Fibroblast of the conjunctiva (primary cell): Measurements from ENCODE around the gene TMEM167A.

ENCODE experiments used
- DNase-seq: peaks from one replicate; pipeline ENCODE4 v3.0.0-alpha.2; 2010; ENCODE audit warnings: low read depth

Gene TMEM167A

DNA sequence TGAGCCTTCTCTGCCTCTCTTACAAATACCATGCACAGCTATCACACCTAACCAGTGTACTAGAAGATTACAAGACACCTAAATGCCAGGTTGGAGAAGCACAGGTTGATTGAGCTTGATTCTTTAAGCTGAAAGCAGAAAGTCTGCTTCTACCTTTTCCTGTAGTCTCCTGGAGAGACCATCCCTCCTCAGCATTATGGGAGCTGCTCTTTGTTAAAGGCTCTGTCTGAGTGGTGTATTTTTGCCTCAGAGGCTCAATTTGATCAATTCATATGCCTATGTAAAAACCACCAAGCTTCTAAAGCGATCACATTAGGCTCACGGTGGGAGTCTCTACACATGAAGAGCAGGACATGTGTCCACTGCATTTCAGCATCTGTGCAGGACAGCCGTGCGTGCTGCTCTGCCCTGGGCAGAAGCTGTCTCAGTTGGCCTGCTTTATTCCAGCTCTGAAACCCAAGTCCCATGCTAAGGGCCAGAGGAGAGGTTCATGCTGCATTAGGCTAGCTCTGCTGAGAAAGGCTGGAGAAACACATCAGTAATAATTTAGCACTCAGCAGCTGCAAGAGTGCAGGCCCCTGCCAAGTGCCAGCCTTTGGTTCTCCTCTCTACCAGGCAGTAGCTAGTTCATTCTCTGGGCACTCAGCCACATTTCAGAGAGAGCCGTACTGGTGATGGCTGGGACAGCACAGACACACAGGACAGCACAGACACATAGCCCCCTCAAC, 41.7 kb downstream of the TMEM167A start:
- no peak for DNase-seq

DNA sequence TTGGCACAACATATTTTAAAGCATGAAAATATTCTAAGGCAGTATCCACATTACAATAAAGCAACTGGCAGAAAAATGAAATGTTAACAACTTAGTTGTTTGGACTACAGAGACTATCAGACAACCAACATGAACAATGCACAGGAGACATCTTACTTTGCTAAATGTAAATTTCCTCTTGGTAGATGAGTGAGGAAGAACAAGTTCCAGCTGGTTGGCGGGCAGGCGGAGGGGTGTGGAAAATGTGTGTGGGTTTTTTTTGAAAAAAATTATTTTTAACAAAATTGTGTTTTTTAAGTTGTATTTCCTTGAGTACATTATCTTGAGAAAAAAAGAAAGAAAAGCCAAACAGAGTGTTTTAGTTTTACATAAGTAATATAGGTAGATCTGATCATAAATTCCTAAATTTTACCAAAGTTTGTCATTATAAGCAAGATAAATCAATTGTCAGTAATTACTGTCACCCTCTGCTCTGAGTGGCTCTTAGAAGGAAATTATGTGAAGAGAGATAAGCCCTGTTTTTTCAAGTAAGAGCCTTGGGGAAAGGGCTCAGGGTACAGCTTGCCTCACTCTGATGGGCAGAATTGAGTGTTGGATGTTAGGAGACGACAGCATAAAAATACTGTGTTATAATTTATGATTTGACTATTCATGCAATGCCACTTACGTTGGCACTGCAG, 42.5 kb downstream of the TMEM167A start:
- DNase-seq = no peak

DNA sequence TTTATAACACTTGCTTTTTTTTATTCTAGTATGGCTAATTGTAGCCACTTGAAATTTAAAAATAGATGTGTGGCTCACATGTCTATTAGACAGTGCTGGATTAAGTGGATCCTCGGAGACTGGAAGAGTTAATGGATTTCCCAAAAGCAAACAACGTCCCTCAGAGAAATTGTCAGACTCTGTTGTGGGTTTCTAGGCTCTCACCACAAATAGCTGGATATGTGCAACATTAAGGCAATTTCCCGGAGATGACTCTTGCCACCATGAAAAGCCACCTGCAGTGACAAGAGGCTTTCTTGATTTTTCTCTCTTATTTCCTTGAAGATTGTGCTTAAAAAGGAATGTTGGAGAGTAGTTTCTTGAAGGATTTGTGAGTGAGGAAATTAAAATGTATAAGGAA, 43.2 kb downstream of the TMEM167A start:
- DNase-seq = no peak

DNA sequence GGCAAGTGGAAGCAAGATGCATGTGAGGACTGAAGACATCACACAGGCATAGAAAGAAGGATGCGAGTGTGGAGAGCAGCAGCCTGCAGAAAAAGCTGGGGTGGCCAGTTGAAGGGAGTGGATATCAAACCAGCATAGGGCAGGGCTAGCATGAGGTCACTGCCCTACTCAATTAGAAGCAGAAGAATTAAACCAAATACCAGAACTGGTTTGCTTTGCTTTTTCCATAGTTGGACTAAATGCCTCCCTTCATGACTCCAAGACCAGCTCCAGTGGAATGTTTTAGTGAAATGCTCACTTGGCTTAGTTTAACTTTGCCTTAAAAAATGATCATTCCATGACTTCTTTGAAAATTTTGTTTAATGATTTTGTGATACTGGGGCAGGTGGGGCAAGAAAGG, 45.8 kb downstream of the TMEM167A start:
- DNase-seq = no peak

DNA sequence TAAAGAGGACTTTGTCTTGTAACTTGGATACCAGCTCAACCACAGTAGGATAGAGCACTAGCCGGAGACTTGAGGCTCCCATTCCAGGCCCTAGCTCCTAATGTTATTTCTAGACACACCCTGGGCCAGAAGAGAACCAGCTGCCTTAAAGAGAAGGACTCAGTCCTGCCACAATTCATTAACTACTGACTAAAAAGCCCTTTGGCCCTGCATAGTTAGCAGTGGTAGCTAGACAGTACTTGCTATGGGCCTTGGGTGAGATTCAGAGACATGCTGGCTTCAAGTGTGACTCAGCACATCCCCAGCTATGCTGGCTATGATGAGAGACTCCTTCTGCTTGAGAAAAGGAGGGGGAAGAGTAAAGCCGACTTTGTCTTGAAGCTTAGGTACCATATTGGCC, 47.3 kb downstream of the TMEM167A start:
- DNase-seq = no peak

DNA sequence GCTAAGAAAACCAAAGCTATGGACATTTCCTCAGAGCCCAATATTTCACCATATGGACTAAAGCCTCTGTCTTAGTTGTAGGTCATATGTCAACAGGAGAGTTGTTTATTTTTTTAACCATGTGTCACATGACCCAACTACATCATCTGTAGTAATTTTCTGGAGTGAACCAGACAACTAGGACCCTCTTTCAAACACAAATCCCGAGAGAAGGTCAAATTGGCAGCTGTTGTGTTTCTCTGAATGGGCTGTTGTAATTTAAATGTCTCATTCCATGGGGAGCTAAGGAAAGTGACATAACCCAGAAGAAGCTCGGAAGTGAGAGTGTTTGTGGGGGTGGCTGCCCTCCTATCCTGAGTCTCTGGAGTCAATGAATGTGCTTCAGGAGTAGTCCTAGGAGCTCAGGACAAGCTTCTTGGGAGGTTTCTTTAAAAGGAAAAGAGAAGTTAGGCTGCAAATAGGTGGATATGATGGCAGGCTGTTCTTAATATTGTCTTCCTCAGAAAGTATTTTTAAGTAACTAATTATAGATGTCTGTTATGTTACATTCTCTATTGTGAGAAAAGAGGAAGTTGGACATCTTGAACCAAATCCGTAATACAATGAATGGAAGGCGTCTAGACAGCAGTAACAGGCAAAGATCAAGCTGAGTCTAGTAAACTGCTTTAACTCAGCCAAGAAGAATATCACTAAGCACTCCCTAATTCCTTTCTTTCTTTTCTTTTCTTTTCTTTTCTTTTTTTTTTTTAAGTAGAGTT, 50.1 kb downstream of the TMEM167A start:
- DNase-seq = no peak

DNA sequence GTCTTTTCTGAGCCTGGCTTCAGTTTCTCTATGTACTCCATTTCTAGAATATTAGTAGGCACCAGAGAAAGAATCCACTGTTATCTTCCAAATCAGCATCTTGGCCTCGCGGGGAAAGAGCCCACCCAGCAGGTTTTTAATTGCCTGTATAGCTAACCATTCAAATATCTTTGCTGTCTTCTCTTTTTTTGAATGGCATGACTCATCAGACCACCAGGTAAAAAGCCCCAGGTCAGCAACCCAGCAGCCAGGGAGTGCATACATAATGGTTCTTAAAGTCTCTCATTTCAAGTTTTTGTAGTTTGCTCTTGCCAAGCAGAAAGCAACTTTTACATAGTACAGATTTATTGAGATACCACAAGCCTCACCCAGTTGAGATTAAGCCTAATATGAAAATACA, 50.7 kb downstream of the TMEM167A start:
- DNase-seq = no peak

DNA sequence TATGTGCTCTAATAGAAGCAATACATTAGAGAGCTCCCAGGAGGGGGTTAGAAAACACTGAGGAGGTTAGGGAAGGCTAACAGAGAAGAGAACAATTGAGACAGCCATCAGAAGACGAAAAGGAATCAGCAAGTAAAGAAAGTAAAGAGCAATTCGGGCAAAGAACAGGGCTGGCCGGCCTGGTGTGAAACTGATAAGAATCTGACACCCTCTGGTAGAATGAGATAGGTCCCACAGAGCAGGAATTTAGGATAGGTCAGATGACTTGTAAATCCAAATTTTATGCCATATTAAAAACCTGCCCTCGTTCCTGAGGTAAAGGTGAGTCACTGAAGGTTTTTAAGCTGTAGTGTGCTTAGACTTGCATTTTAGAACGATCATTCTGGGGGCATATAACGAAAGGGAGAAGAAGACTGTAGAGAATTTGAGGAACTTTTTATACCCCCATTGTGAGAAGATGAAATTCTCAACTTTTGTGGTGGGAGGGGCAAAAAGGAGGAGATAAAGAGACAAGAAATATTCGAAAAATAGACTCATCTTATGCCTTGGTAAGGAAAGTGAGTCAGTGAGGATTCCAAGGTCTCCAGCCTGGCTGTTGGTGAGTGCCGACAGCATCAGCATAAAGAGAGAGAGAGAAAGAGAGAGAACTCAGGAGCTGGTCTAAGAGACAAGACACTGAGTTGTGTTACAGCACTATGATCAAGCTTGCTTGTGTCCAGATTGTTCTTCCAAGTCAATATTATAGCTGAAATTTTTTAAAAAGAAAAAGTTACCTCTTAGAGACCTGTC, 51.3 kb downstream of the TMEM167A start:
- no peak for DNase-seq

DNA sequence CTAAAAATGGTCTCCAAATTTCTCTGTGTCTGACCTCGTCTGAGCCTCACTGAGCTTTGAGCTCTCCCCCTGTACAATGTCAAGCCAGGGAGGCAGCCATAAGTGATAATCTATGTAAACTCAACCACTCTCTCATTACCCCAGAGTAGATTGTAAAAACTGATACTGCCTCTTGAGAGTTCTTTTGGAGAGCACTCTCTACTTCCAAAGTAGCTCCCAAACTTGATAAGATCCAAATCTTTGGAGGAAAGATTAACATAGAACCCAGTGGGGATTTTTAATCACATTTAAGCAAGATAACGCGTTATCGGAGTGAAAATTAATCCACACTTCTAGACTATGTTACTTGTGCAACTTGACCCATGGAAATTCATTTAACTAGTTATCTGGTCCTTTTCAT, 54.9 kb downstream of the TMEM167A start:
- no peak for DNase-seq

DNA sequence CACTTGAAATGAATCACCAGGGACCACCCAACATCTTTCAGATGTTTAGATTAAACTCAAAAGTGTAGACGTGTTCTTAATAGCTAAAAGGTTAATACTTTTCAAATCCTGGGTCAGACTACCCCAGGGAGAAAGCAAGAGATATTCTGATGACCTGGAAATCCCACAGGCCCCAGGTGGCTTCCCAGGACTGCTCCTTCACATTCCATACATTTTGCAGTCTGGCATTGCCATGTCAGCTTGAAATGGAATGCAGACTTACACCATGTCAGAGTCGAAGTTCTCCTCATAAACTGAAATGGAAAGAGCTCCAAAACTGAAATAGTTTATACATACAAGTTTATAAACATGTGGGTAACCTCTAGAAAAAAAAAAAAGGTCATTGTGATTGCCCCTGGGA, 61.5 kb downstream of the TMEM167A start:
- no peak for DNase-seq

DNA sequence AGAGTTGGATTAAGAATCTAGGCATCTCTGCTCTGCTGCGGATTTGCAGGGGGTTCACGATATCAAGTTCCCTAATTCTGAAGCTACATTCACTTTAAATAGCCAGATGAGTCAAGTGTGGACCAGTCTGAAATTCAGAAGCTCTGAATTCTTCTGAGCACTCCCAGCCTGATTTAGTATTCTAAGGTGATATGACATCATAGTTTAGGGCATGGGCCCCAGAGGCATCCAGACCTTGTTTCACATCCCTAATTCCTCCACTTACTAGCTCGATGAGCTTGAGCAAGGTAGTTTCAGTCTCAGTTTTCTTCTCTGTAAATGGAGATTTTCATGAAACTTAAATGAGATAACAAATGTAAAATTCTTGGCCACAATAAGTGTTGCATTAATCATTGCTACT, 65.2 kb downstream of the TMEM167A start:
- DNase-seq = no peak

DNA sequence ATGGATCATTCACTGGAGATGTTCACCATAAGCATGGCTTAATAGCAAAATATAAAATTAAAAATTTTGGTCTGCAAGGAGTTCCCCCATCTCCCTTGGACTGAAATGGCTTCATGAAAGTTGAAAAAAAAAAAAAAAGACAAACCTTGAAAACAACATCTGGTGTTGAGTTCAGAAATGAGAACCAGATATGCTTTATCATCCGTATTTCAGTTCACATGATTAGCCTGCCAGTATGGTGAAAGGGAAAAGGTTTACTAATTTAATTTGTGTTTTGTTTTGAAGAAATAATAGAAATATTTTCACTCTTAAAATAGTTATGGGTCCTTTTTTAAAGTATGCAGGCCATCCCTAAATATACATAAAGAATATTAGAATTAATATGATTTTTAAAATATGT, 67.8 kb downstream of the TMEM167A start:
- DNase-seq = no peak

DNA sequence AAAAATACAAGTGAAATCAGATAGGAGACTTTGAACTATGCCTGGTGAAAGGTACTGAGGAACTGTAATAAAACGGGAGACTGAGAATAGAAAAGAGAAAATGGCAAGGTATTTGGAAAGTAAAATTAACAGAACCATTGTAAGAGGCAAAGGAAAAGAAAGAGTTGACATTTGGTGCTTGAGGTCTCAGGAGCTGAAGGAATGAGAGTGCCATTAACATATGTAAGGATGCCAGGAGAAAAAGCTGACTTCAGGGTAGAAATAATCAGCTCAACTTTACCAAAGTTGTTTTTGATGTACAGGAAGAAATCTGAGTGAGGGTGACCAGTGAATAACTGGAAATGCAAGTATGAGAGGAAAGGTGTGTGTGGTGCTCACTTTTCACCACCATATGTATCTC, 69.4 kb downstream of the TMEM167A start:
- DNase-seq = no peak

DNA sequence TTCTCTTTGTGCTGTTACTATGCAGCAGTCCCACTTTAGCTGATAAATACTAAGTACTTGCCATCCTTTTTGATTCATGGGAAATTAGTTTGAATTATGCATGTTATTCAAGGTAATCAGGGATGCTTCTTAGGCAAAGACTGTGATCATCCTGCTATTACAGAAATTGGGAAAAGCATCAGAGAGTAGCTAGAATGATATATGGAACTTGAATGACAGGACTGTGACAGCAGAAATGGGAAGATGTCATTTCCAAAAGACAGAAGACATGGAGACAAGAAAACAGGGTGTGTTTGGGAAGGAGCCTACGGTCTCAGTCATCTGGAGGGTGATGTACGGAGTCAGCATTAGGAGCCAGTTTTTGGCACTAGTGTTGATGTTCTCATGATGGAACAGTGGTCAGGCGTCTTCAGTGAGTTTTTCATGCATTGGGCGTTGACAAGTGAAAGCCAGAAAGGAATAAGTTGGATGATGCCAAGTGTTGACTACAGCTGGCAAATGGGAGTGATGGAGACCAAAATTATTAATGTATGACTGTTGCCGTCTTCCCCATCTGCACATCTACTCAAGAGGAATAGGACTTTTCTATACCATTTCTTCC, 70.4 kb downstream of the TMEM167A start:
- no peak for DNase-seq

DNA sequence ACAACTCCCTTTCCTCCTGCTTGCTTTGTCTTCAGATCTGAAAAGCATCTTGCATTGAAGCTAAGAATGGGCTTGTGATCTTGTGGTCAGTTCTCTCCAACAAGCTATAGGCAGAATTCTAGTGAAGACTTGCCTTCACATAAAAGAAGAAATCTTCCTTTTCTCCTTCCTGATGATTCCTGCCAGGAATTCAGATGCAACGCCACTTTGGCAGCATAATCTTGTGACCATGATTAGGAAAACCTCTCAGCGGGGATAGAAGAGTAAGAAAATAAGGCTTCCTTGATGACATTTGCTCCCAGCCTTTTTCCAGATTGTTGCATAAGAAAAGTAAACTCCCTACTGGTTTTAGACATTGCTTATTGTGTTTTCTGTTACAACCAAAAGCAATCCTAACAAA, 73.4 kb downstream of the TMEM167A start:
- DNase-seq = no peak
